K562 (cell line): ENCODE measurements around the gene MMP17. TPM values are rescaled to one million over a fixed set of nuclear protein-coding genes. Genes with fewer than 3 reads are reported as not detected.

ENCODE experiments used
- BRD9 ChIP-seq: fragments of 450-650 bp; IDR thresholded peaks from 2 replicates; pipeline ENCODE4 v1.6.1; 2018; ENCODE audit warnings: low read depth; ENCODE audit not compliant: partially characterized antibody
- CBFA2T2 ChIP-seq: fragments of 450-650 bp; conservative IDR thresholded peaks from 2 replicates; pipeline ENCODE4 v1.6.1; 2017; ENCODE audit warnings: mild to moderate bottlenecking
- CHCHD3 ChIP-seq: fragments of 250-450 bp; sonication (Bioruptor Pico); IDR thresholded peaks from 2 replicates; pipeline ENCODE4 v2.1.2; 2022; ENCODE audit warnings: mild to moderate bottlenecking
- CREB5 ChIP-seq: fragments of 250-450 bp; sonication (Bioruptor Pico); IDR thresholded peaks from 2 replicates; pipeline ENCODE4 v1.5.0; 2020; ENCODE audit warnings: mild to moderate bottlenecking
- E2F4 ChIP-seq: sonication (generic); formaldehyde crosslinking; IDR thresholded peaks from 2 replicates; pipeline ENCODE4 v1.8.0; 2022; ENCODE audit warnings: mild to moderate bottlenecking, low read depth, missing genetic modification reagents
- GTF2B ChIP-seq: IDR thresholded peaks from 2 replicates; pipeline ENCODE4 v1.6.1; 2011; ENCODE audit not compliant: insufficient read length; ENCODE audit errors: extremely low read depth
- NUFIP1 ChIP-seq: fragments of 450-650 bp; IDR thresholded peaks from 2 replicates; pipeline ENCODE4 v1.6.1; 2018; ENCODE audit not compliant: partially characterized antibody
- RAD51 ChIP-seq: fragments of 450-650 bp; IDR thresholded peaks from 2 replicates; pipeline ENCODE4 v1.7.1; 2016; ENCODE audit warnings: low read depth, mild to moderate bottlenecking, borderline replicate concordance
- RBM17 ChIP-seq: fragments of 200-400 bp; formaldehyde crosslinking; IDR thresholded peaks from 2 replicates; pipeline ENCODE4 v1.6.1; 2017; ENCODE audit warnings: low read depth, mild to moderate bottlenecking, low read length, borderline replicate concordance
- REST ChIP-seq, 2 experiments: fragments of 450-650 bp; formaldehyde crosslinking in 1 of 2; IDR thresholded peaks; 2 replicates each; pipeline versions ENCODE4 v1.4.0 to v1.6.1; 2014 to 2020; ENCODE audit warnings: mild to moderate bottlenecking in 2 of 2, borderline replicate concordance in 1 of 2, low read depth in 1 of 2
- SMARCA5 ChIP-seq: fragments of 450-650 bp; IDR thresholded peaks from 2 replicates; pipeline ENCODE4 v1.6.1; 2016
- ZBTB12 ChIP-seq: fragments of 250-450 bp; sonication (Bioruptor Pico); IDR thresholded peaks from 2 replicates; pipeline ENCODE4 v1.4.0; 2020
- polyA plus RNA-seq, 8 experiments: library from polyadenylated mRNA; depleted of rRNA in 4 of 8; stranded (reverse) in 5 of 8; unstranded in 3 of 8; fragments of >200 nt; fragmentation: Nextera tagmentation in 2 of 8; fragmentation: Illumina TruSeq in 1 of 8; extraction: Ambion mirVana in 2 of 8; extraction: Trizol in 1 of 8; gene quantifications; 2 replicates each; pipeline versions ENCODE4 v1.2.1 to v1.2.3, GENCODE V29; 2011 to 2014; ENCODE audit warnings: inconsistent platforms in 1 of 8, missing spikeins in 1 of 8
- total RNA-seq, 7 experiments: library from RNA; depleted of rRNA in 6 of 7; stranded (reverse); fragments of >200 nt in 6 of 7; fragmentation: Illumina TruSeq in 2 of 7; extraction: Trizol in 2 of 7; gene quantifications; 2 replicates each; pipeline versions ENCODE4 v1.2.1 to v1.2.3, GENCODE V29; 2011 to 2021; ENCODE audit warnings: low replicate concordance in 1 of 7

MMP17 gene
- total and polyA plus RNA-seq, 9 of the 15 experiments (the other 6 are each of a cell fraction or from before 2014, with no cell fraction given) = 1.1 to 21.2 (median 17.1) TPM; not detected in 2

- no peak for TF ChIP-seq CREB5 (CRISPR knock-in tag)
- no peak for TF ChIP-seq E2F4 (CRISPR knock-in tag)
- TF ChIP-seq CBFA2T2 = no peak
- no peak for TF ChIP-seq RBM17
- no peak for TF ChIP-seq GTF2B
- no peak for TF ChIP-seq NUFIP1
- no peak for TF ChIP-seq ZBTB12
- peak; percentile 73 for TF ChIP-seq REST (IDR thresholded peaks at IDR 0.05; ENCODE audit: borderline replicate concordance)
- TF ChIP-seq REST (CRISPR knock-in tag; IDR thresholded peaks at IDR 0.05; ENCODE audit: low read depth) = no peak
- no peak; the same call in 1 of the 2 replicates for TF ChIP-seq RAD51
- TF ChIP-seq SMARCA5 = no peak
- no peak for TF ChIP-seq CHCHD3 (CRISPR knock-in tag)
- TF ChIP-seq BRD9 = no peak
Observed at GRCh38 chr12:131830335-131830913, 2.2 kb downstream of the MMP17 start (continued).
